BLaER1 (cell line): ENCODE results near the gene ANTXR1.

ENCODE experiments used
- H3K27ac ChIP-seq: shearing (Covaris generic); formaldehyde crosslinking; 2 replicates; pipeline ENCODE4 v1.8.1; 2022
- H3K27me3 ChIP-seq: shearing (Covaris generic); formaldehyde crosslinking; 2 replicates; pipeline ENCODE4 v1.8.1; 2022
- H3K36me3 ChIP-seq: shearing (Covaris generic); formaldehyde crosslinking; 2 replicates; pipeline ENCODE4 v1.8.1; 2022
- H3K4me1 ChIP-seq: shearing (Covaris generic); formaldehyde crosslinking; 2 replicates; pipeline ENCODE4 v1.8.1; 2022
- H3K4me2 ChIP-seq: shearing (Covaris generic); formaldehyde crosslinking; 2 replicates; pipeline ENCODE4 v1.8.1; 2022
- H3K4me3 ChIP-seq: shearing (Covaris generic); formaldehyde crosslinking; 2 replicates; pipeline ENCODE4 v1.8.1; 2022
- H3K9ac ChIP-seq: shearing (Covaris generic); formaldehyde crosslinking; 2 replicates; pipeline ENCODE4 v1.8.1; 2022
- H3K9me3 ChIP-seq: shearing (Covaris generic); formaldehyde crosslinking; 2 replicates; pipeline ENCODE4 v1.8.1; 2022
- H4K20me1 ChIP-seq: shearing (Covaris generic); formaldehyde crosslinking; 2 replicates; pipeline ENCODE4 v1.8.1; 2022
- Cebpa-rat ChIP-seq: shearing (Covaris generic); IDR thresholded peaks from 2 replicates; pipeline ENCODE4 v1.8.1; 2022

Gene ANTXR1

GRCh38 chr2:69175790-69176715, 163.1 kb downstream of the ANTXR1 start:
- H3K4me2 ChIP-seq = no peak overlapping the region
- no peaks in the 10 kb centered on the region for H3K36me3 ChIP-seq
- no peaks in the 10 kb centered on the region for H4K20me1 ChIP-seq
- no peaks in the 10 kb centered on the region for H3K27me3 ChIP-seq
- H3K27ac ChIP-seq = no peak overlapping the region
- no peaks in the 10 kb centered on the region for H3K9me3 ChIP-seq
- no peak for TF ChIP-seq Cebpa-rat
- H3K4me1 ChIP-seq = no peaks in the 10 kb centered on the region
- no peak overlapping the region for H3K9ac ChIP-seq
- H3K4me3 ChIP-seq = no peak overlapping the region

- no peak for TF ChIP-seq Cebpa-rat
- Histone ChIP-seq H3K9ac (no peak overlapping the region), H3K36me3 (no peaks in the 10 kb centered on the region), H4K20me1 (no peaks in the 10 kb centered on the region), H3K4me3 (no peak overlapping the region), H3K27me3 (no peaks in the 10 kb centered on the region), H3K4me1 (no peaks in the 10 kb centered on the region), H3K9me3 (no peaks in the 10 kb centered on the region), H3K4me2 (no peak overlapping the region), H3K27ac (no peak overlapping the region)
These were observed 164.2 kb downstream of the ANTXR1 start for GRCh38 chr2:69177063-69177771.

GRCh38 chr2:69177785-69178636, 165.0 kb downstream of the ANTXR1 start:
- Histone ChIP-seq H4K20me1 (no peaks in the 10 kb centered on the region), H3K9ac (no peak overlapping the region), H3K4me2 (no peak overlapping the region), H3K27ac (no peak overlapping the region), H3K27me3 (no peaks in the 10 kb centered on the region), H3K4me1 (no peaks in the 10 kb centered on the region), H3K9me3 (no peaks in the 10 kb centered on the region), H3K36me3 (no peaks in the 10 kb centered on the region), H3K4me3 (no peak overlapping the region)
- TF ChIP-seq Cebpa-rat = no peak

- Histone ChIP-seq H3K27ac (no peak overlapping the region), H3K36me3 (no peaks in the 10 kb centered on the region), H4K20me1 (no peaks in the 10 kb centered on the region), H3K4me1 (no peaks in the 10 kb centered on the region), H3K9me3 (no peaks in the 10 kb centered on the region), H3K9ac (no peak overlapping the region), H3K4me2 (no peak overlapping the region), H3K27me3 (no peaks in the 10 kb centered on the region), H3K4me3 (no peak overlapping the region)
- TF ChIP-seq Cebpa-rat = no peak
These were observed 165.8 kb downstream of the ANTXR1 start for GRCh38 chr2:69178756-69179155.

DNA sequence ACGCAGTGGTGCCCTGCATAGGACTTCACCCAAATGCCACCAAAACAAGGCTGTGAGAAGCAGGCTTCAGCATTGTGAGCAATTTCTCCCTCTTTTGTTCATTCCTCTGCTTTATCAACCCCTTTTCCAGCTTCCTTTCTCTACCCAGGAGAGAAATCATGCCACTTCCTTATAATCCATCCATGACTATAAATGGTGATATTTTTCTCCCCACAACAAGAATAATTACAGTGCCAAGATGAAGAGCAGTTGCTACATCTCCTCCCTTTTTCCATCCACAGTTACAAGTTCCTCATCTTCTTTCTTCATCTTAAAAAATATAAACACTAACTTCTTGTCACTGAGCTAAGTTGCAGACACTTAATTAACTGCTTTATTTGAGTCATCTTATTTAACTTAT, 167.2 kb downstream of the ANTXR1 start:
- no peak for TF ChIP-seq Cebpa-rat
- Histone ChIP-seq H3K4me1 (no peaks in the 10 kb centered on the region), H3K9ac (no peak overlapping the region), H3K27ac (no peak overlapping the region), H4K20me1 (no peaks in the 10 kb centered on the region), H3K27me3 (no peaks in the 10 kb centered on the region), H3K4me3 (no peak overlapping the region), H3K36me3 (no peaks in the 10 kb centered on the region), H3K9me3 (no peaks in the 10 kb centered on the region), H3K4me2 (no peak overlapping the region)

GRCh38 chr2:69180974-69181373, 168.0 kb downstream of the ANTXR1 start:
- Histone ChIP-seq H3K36me3 (no peaks in the 10 kb centered on the region), H3K27ac (no peak overlapping the region), H3K9ac (no peak overlapping the region)

DNA sequence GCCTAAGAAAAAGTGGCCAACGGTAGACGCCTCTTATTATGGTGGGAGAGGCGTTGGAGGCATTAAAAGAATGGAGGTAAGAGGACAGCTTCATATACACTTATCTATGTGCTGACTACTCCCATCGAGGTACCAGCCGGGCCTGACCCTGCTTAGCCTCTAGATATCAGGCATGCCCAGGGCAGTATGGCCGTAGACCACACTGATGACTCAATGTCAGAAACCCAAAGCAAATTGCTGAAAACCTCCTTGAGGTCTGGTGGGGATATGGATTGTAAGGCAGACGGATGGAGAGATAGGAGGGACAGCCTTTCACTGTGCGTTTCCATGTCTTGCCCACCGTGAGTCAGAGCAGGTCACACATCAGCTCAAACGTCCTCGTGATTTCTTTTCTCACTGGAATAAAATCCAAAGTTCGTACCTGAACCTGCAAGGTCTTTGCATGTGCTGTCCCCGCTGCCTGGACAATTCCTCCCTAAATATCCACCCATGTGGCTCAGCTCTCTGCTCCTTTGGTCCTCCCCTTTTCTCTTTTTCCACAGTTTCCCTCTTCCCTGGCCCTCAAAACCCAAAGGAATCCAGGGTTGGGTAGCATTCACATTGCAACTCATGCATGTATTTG, 168.9 kb downstream of the ANTXR1 start:
- Histone ChIP-seq H3K27ac (no peak overlapping the region), H3K9ac (no peak overlapping the region), H3K4me1 (no peaks in the 10 kb centered on the region), H3K4me2 (no peak overlapping the region), H3K36me3 (no peaks in the 10 kb centered on the region), H4K20me1 (no peaks in the 10 kb centered on the region), H3K9me3 (no peaks in the 10 kb centered on the region), H3K4me3 (no peak overlapping the region), H3K27me3 (no peaks in the 10 kb centered on the region)
- TF ChIP-seq Cebpa-rat = no peak

More at GRCh38 chr2:69180974-69181373, 168.0 kb downstream of the ANTXR1 start:
- TF ChIP-seq Cebpa-rat = no peak
- no peaks in the 10 kb centered on the region for H3K9me3 ChIP-seq
- H3K4me3 ChIP-seq = no peak overlapping the region
- no peaks in the 10 kb centered on the region for H4K20me1 ChIP-seq
- H3K4me1 ChIP-seq = no peaks in the 10 kb centered on the region
- H3K4me2 ChIP-seq = no peak overlapping the region
- H3K27me3 ChIP-seq = no peaks in the 10 kb centered on the region

DNA sequence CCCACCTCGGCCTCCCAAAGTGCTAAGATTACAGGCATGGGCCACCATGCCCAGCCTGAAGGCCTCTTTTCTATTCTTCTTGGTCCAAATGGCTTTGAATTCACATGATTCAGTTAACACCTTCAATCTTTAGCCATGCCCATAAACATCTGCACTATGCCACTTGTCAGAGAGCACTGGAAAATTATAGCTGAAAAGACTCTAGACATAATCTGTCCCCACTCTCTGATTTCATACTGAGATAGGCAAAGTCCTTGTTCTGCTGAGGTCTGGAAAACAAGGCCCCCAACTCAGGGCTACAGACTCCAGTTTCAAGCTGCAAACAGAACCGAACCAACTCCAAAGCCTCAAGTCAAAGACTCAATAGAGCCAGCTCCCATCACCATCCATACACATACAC, 170.7 kb downstream of the ANTXR1 start:
- Histone ChIP-seq H3K9me3 (no peaks in the 10 kb centered on the region), H3K27ac (no peak overlapping the region), H4K20me1 (no peaks in the 10 kb centered on the region), H3K4me2 (no peak overlapping the region), H3K4me3 (no peak overlapping the region), H3K36me3 (no peaks in the 10 kb centered on the region), H3K9ac (no peak overlapping the region), H3K27me3 (no peaks in the 10 kb centered on the region), H3K4me1 (no peaks in the 10 kb centered on the region)
- no peak for TF ChIP-seq Cebpa-rat

DNA sequence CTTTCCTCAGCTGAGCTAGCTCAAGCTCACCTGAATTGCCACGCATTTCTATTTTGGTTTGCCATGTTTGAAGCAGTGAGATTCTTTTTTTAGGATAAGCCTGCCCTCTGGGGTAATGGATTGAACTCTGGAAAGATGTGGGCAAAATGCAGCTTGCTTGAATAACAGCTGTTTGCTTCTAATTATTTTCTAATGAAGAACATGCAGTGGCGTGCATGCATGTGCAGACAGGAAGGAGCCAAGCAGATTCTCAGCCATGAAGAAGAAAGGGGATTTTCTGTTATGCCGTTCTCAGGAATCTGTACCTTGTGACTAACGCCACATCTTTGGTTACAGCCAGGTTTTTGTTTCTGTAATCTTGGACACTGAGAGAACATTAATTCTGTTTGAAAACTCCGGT, 171.2 kb downstream of the ANTXR1 start:
- H3K4me1 ChIP-seq = no peaks in the 10 kb centered on the region
- no peak overlapping the region for H3K4me3 ChIP-seq
- no peaks in the 10 kb centered on the region for H3K27me3 ChIP-seq
- H3K9me3 ChIP-seq = no peaks in the 10 kb centered on the region
- no peaks in the 10 kb centered on the region for H4K20me1 ChIP-seq
- no peak overlapping the region for H3K27ac ChIP-seq
- no peaks in the 10 kb centered on the region for H3K36me3 ChIP-seq
- no peak overlapping the region for H3K9ac ChIP-seq
- H3K4me2 ChIP-seq = no peak overlapping the region
- TF ChIP-seq Cebpa-rat = no peak
